NCI-H69 (cell line): ENCODE data around the gene ITGB5.
A peak's percentile ranks its signal among the peaks of the same experiment; 100 is the strongest.
"Not testable (repeated sequence)": the region's sequence is repeated elsewhere in the genome, so short reads cannot be mapped to it uniquely, and the experiment has no call there.

Source experiments
- DNase-seq: peaks from one replicate; lab custom pipeline; 2025; lab: John Stamatoyannopoulos, UW

ITGB5 gene

DNA sequence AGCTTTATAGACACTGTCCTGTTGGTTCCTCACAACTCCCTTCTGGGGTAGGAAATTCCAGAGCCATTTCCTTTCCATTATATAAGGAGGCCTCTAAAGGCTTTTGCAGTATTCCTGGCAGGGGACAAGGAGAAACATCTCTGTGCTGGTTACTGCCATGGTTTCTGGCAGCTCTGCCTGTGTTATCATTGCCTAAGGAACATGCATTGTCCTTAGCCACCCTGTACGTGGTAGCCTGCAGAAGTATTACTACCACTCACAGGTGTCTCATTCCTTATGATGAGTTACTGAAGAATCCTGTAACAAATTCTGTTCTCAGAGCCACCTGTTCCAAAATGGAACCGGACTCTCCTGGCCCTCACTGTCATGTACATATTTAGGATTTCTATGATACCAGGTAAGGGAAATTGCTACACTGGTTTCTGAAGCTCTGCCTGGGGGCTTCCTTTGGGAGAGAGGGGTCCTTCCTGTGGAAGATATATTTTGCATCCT is 98.9 kb downstream of the ITGB5 start:
- DNase-seq: no peak

DNA sequence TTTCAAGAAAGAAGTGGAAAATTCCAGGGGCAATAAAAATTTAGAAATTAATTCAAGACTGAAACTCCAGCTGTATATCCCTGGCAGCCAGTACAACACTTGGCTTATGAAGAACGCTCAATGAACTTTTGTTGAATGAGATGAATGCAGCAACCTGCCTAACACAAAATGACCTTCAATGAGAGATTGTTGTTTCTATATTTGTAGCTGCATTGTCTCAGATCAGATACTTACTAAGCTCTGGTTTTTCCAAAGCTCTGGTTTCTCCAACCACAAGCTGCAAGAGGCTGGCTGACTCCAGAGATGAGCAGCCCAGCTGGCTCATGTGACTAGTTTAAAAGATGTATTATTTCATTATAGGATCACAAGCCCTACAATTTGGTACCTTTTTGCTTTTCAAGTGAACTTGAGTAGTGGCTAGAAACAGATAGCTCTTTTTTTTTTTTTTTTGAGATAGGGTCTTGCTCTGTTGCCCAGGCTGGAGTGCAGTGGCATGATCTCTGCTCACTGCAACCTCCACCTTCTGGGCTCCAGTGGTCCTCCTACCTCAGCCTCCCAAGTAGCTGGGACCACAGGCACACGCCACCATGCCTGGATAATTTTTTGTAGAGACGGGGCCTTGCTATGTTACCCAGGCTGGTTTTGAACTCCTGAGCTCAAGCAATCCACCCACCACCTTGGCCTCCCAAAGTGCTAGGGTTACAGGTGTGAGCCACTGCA is 99.5 kb downstream of the ITGB5 start:
- no peak for DNase-seq

DNA sequence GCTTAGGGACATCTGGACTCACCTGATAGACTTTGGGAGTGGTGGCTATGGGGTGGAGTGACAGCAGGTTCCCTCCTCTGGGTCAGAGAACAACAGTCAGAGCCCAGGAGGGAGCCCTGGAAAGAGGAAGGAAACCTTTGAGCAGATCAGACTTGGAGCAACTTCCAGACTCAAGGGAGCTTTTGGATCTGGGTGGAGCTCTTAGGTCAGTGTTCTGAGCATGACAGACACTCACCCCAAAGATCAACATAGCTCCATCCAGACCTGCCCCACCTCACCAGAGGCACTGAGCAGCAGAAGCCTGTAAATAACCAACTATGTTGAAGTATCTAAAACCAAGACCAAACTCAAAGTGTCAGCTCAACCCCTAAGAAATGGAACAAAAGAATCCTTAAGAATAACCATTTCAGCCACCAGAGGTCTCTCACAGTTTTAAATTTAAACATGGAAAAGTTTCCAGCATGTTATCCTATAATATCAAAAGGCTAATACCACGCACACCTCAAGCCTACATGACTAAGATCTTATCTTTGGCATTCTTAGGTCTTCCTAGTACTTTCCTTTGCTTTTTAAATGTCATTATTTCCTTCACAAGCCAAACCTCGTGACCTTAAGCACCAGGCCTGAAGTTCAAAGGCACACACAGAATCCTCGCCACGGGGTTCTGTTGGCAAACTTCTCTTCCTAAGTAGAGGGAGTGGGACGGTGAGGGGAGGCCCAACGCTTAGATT is 100.5 kb downstream of the ITGB5 start:
- no peak for DNase-seq

DNA sequence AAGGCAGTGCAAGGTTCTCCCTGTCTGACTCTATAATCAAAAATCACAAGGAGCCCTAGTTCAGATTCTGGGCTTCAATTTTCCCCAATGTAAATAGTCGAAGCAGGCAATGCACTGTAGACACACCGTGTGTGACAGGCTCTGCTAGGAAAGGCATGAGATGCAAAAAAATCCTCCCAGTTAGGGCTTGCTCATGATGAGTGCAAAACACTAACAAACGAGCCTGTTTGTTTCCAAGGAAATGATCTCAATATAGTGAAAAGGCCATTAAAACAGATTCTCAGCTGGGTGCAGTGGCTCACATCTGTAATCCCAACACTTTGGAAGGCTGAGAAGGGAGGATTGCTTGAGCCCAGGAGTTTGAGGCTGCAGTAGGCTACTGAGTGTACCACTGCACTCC is 101.2 kb downstream of the ITGB5 start:
- no peak for DNase-seq

GRCh38 chr3:124784686-124785382 is 102.3 kb downstream of the ITGB5 start:
- no peak for DNase-seq

DNA sequence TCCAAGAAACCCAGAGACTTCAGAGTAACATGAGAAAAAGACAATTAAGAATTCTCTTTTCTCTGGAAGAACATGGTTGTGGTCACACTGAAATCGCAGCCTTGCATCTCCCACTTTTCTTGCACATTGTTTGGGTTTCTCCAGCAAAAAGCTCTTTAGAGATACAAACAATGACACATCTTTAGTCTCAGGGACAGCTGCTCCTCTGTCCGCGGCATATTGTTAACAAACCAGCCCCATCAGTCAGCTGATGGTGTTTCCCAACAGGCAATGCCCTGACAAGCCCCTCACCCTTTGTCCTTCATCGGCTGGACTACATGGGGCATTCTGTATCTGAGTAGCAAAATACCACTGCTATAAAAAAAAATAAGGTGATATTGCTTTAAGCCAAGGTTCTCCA is 103.5 kb downstream of the ITGB5 start:
- DNase-seq: no peak

GRCh38 chr3:124782377-124782712 is 104.8 kb downstream of the ITGB5 start:
- DNase-seq: not testable (repeated sequence)

DNA sequence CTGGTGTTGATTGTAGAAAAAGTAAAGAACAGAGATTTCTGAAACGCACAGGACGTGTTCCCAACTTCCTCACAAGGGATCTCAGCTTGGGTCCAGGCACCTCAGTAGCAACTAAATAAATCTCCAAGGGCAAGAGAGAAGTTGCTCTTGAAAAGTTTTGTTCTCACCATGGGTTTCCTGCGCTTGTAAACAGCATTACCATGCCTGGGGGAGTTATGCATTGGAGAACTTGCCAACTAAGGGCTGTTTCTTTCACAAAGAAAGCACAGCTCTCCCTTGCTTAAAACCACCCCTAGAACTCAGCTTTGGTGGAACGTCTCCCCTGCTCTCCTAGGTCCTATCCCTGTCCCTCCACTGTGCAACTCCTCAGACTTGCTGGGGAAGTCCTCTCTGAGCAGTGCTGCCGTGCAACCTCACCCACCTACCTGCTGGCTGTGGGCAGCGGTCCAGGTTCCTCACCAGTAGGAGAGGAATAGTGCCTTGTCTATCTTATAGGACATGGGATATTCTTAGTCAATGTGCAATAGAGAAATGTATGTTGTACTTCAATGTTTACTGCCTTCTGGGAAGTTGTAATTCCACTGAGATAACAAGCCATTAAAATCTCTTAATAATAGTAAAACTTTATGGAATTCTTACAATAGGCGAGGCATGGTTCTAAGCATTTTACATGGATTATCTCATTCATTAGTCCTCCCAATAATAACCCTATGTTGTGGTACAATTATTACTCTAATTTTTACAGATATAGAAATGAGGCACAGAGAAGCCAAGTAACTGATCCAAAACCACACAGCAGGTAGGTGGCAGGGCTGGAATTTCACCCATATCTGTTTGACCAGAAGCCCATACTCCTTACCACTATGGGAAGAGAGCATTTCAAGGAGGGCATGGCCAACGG is 105.4 kb downstream of the ITGB5 start:
- DNase-seq: no peak

DNA sequence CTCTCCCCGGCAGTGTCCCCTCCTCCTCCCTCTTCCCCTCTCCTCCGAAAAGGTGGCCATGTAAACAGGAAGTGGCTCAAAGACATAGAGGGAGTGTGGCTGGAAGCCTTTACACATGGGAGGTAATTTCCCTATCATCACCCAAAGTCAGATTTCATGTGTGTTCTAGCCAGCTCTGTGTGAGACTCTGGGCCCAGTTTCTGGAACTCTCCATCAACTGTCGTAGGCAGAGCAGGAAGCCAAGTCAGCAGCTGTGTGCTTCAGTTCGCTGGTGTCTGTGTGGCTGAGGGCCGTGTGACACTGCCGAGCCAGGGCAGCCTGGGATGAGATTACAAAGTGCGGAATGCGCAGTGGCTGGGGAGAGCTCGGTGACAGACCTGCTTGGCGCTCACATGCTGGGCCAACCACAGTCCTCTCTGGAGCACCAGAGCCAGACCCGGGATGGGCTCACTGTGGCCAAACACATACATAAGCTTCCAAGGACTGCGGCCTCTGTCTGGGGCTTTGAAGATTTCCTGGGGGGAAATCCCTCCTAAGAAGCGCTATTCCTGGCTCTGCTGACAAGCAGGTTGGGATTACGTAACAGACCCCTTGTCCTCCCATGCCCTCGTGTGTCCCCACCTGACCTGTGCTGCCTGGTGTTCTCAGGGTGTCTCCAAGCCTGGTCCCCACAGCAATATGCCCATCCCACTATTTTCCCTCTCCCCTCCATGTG is 106.2 kb downstream of the ITGB5 start:
- peak; percentile 5 for DNase-seq

DNA sequence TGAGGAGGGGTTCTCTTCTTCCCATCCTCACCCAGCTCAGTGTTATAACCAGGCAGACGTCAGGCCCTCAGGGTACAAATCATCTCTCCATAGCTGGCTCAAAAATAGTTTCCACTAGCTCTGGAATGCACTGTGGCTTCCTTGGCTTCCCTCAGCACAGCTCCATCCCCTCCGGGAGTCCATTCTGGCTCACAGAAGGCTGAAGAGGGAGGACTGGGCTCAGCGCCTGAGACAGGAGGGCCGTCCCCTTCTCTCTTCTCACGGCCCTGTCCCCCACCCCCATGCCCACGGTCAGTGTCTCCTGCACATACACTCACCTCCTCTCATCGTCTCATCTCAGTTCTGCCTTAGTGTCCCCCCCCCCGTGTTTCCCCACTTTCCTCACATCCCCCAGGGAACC is 106.8 kb downstream of the ITGB5 start:
- no peak for DNase-seq

GRCh38 chr3:124779751-124780191 is 107.4 kb downstream of the ITGB5 start:
- no peak for DNase-seq

DNA sequence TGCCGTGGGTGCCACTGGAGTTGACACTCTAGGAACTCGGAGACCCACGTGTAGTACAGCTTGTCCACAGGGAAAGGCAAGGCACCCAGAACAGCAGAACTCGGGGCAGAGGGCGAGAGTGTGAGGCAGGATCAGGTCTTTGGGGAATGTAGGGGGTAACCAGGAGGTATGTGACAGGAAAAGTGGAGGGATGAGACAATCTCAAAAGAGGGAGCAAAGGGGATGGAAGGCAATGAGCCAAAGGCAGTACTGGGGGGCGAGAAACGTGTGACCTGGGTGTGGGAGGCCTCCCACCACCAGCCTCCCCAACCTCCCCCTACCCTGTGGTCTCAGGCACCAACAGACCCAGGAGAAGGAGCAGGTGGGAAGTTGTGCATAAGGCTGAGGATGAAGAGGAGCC is 108.0 kb downstream of the ITGB5 start:
- no peak for DNase-seq

- DNase-seq: peak; percentile 33
Measured at GRCh38 chr3:124777762-124778470, 109.2 kb downstream of the ITGB5 start.

- DNase-seq: no peak
Measured at GRCh38 chr3:124776856-124777255, 110.3 kb downstream of the ITGB5 start.

DNA sequence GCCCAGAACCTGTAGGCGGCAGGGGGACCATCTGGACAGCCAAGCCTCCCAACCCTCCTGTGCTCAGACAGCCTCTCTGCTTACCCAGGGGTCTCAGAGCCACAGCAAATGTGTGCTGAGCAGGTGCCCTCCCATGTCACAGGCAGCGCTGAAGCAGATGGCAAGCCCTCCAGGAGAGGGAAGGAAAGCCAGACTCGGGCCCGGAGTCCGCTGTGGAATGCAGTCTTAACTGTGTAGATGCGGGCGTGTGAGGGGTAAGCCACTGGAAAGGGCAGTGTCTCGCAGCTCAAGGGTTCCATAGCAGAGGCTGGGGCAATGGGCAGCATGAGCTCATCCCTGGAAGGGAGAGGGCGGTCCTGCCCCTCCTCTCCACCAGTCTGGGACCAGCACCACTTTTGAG is 111.3 kb downstream of the ITGB5 start:
- DNase-seq: peak; percentile 11

- no peak for DNase-seq
Measured at GRCh38 chr3:124774841-124775402, 112.2 kb downstream of the ITGB5 start.

DNA sequence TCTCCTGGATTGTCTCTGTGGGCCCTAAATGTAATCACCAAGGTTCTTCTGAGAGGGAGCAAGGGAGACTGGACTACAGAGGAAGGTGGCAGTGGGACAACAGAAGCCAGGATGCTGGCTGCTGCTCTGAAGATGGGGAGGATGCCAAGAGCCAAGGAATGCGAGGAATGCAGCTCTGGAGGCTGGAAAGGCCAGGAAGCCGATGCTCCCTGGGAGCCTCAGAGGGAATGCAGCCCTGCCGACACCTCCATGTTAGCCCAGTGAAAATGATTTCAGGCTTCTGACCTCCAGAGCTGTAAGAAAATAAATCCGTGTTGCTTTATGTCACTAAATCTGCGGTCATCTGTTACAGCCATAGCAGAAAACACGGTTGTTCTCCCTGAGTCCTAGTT is 112.8 kb downstream of the ITGB5 start:
- DNase-seq: no peak

DNA sequence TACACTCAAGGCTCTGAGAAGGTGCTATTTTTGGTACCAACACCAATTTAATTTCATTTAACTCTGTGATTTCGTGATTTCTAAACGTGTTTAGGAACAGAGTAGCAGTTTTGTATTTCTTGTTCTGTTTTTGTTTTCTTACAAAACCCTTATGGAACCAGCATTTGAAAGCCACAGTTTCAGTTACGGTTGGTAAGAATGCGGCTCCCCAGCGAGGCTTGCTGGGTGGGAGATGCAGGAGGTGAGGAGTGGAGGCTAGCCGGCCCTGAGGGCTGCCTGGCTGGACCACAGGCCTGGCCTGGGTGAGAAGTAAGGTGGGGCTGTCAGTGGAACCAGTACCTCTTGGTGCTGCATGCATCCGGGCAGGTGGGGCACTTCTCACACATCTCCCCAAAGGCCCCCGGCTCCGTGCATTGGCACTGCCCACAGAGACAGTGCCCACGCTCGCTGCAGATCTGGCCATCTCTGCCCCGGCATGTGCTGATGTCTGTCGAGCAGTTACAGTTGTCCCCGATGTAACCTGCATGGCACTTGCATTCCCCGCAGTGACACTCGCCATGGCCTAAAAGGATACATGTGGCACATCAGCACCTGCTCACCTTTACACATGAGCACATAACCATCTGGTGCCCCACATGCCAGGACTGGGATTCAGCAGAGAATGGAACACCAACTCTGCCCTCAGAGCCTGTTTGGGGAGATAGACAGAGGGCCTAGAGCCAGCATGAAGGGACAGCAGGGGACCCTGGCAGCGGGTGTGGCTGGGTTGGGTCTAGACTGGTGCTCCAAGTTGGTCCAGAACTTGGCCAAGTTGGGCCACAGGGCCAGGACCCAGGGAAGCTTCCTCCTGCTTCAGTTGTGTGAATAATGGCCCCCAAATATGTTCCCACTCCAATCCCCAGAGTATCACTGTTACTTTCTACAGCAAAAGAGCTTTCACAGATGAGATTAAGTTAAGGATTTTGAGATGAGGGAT is 113.5 kb downstream of the ITGB5 start:
- DNase-seq: no peak
